Adrenal gland (tissue), 5 donors: ENCODE results near the gene GABRB3.

Experiments
- POLR2A ChIP-seq, 2 donors: fragments of 450-650 bp; IDR thresholded peaks; one replicate each; pipeline ENCODE4 v1.6.1; 2017; ENCODE audit warnings: antibody characterized with exemption in 2 of 2, mild to moderate bottlenecking in 2 of 2, moderate library complexity in 1 of 2
- TF ChIP-seq, protein P1 (sequence below), 6 experiments: fragments of 450-650 bp in 4 of 6; fragments of 200-600 bp in 2 of 6; sonication (generic) in 1 of 6; IDR thresholded peaks; 1 replicate in 5 of 6; 2 replicates in 1 of 6; pipeline versions ENCODE4 v1.5.1 to v1.8.0; 2016 to 2021; ENCODE audit warnings: antibody characterized with exemption in 6 of 6, mild to moderate bottlenecking in 2 of 6, moderate library complexity in 1 of 6
- donor health status: DM: no; HTN: no; CAD: no.

DNA sequence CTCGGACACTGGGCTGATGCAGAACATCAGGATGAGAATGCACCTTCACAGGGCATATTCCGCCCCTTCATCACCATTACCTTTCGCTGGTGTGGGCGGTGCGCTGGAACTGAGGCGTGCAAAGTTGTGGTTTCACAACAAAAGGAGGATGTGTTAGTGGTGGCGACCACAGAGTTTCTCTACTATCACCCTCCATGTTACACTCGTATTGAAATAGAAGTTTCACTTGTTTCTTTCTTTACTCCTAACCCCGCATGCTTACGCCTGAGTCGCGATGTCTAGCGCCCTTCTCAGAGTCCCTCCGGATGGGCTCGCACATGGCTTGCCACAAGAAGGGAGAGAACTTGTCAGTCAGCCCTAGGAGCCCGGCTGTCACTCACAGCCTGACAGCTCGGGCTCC, 148.7 kb downstream of the GABRB3 start:
- TF ChIP-seq, protein P1, sequence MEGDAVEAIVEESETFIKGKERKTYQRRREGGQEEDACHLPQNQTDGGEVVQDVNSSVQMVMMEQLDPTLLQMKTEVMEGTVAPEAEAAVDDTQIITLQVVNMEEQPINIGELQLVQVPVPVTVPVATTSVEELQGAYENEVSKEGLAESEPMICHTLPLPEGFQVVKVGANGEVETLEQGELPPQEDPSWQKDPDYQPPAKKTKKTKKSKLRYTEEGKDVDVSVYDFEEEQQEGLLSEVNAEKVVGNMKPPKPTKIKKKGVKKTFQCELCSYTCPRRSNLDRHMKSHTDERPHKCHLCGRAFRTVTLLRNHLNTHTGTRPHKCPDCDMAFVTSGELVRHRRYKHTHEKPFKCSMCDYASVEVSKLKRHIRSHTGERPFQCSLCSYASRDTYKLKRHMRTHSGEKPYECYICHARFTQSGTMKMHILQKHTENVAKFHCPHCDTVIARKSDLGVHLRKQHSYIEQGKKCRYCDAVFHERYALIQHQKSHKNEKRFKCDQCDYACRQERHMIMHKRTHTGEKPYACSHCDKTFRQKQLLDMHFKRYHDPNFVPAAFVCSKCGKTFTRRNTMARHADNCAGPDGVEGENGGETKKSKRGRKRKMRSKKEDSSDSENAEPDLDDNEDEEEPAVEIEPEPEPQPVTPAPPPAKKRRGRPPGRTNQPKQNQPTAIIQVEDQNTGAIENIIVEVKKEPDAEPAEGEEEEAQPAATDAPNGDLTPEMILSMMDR (IDR thresholded peaks at IDR 0.05), result no peak
- TF ChIP-seq POLR2A (IDR thresholded peaks at IDR 0.05), result no peak
